ENCODE results near the gene ARHGAP26.

Gene ARHGAP26

GRCh38 chr5:142910128-142910527, 140.0 kb downstream of the ARHGAP26 start:
- H3K4me1 ChIP-seq (ENCODE audit: low read depth, poor library complexity, severe bottlenecking), result no peaks in the 10 kb centered on the region
- H3K9ac ChIP-seq, result no peak overlapping the region
- H3K4me3 ChIP-seq (IDR thresholded peaks at IDR 0.05; ENCODE audit: insufficient read depth, low read depth, low read length), result no peak overlapping the region
- H3K27ac ChIP-seq, result no peak overlapping the region
- H3K36me3 ChIP-seq (ENCODE audit: insufficient read depth), result no peaks in the 10 kb centered on the region
- no peaks in the 10 kb centered on the region for H3K79me2 ChIP-seq (ENCODE audit: insufficient read depth, low read depth)
- no peak for TF ChIP-seq CTCF (conservative IDR thresholded peaks at IDR 0.05; ENCODE audit: low read depth, low read length)
- no peak overlapping the region for H2AFZ ChIP-seq (ENCODE audit: low read depth)
- no peak overlapping the region for H3K4me2 ChIP-seq
- no peaks in the 10 kb centered on the region for H4K20me1 ChIP-seq (ENCODE audit: insufficient read depth)
- no peaks in the 10 kb centered on the region for H3K27me3 ChIP-seq (ENCODE audit: insufficient read depth, low read depth)

GRCh38 chr5:142911170-142911569, 141.0 kb downstream of the ARHGAP26 start:
- Histone ChIP-seq H3K9ac (no peak overlapping the region), H3K4me3 (IDR thresholded peaks at IDR 0.05; ENCODE audit: insufficient read depth, low read depth, low read length) (no peak overlapping the region), H3K4me1 (ENCODE audit: low read depth, poor library complexity, severe bottlenecking) (peaks cover 6% of the 10 kb centered on the region), H4K20me1 (ENCODE audit: insufficient read depth) (no peaks in the 10 kb centered on the region), H3K79me2 (ENCODE audit: insufficient read depth, low read depth) (no peaks in the 10 kb centered on the region), H3K36me3 (ENCODE audit: insufficient read depth) (no peaks in the 10 kb centered on the region), H2AFZ (ENCODE audit: low read depth) (no peak overlapping the region), H3K4me2 (no peak overlapping the region), H3K27me3 (ENCODE audit: insufficient read depth, low read depth) (no peaks in the 10 kb centered on the region), H3K27ac (no peak overlapping the region)
- TF ChIP-seq CTCF (conservative IDR thresholded peaks at IDR 0.05; ENCODE audit: low read depth, low read length), result no peak

- Histone ChIP-seq H4K20me1 (ENCODE audit: insufficient read depth) (no peaks in the 10 kb centered on the region), H3K4me2 (no peak overlapping the region), H3K79me2 (ENCODE audit: insufficient read depth, low read depth) (no peaks in the 10 kb centered on the region), H3K27ac (no peak overlapping the region), H2AFZ (ENCODE audit: low read depth) (no peak overlapping the region), H3K4me3 (IDR thresholded peaks at IDR 0.05; ENCODE audit: insufficient read depth, low read depth, low read length) (no peak overlapping the region), H3K9ac (no peak overlapping the region), H3K4me1 (ENCODE audit: low read depth, poor library complexity, severe bottlenecking) (peaks cover 6% of the 10 kb centered on the region), H3K36me3 (ENCODE audit: insufficient read depth) (no peaks in the 10 kb centered on the region), H3K27me3 (ENCODE audit: insufficient read depth, low read depth) (no peaks in the 10 kb centered on the region)
- no peak for TF ChIP-seq CTCF (conservative IDR thresholded peaks at IDR 0.05; ENCODE audit: low read depth, low read length)
These were observed 141.6 kb downstream of the ARHGAP26 start for GRCh38 chr5:142911775-142912174.

- no peak overlapping the region for H2AFZ ChIP-seq (ENCODE audit: low read depth)
- no peak overlapping the region for H3K27ac ChIP-seq
- no peak for TF ChIP-seq CTCF (conservative IDR thresholded peaks at IDR 0.05; ENCODE audit: low read depth, low read length)
- H3K4me1 ChIP-seq (ENCODE audit: low read depth, poor library complexity, severe bottlenecking), result peaks cover 6% of the 10 kb centered on the region
- no peak overlapping the region for H3K9ac ChIP-seq
- no peak overlapping the region for H3K4me2 ChIP-seq
- no peak overlapping the region for H3K4me3 ChIP-seq (IDR thresholded peaks at IDR 0.05; ENCODE audit: insufficient read depth, low read depth, low read length)
- no peaks in the 10 kb centered on the region for H3K27me3 ChIP-seq (ENCODE audit: insufficient read depth, low read depth)
- no peaks in the 10 kb centered on the region for H3K79me2 ChIP-seq (ENCODE audit: insufficient read depth, low read depth)
- no peaks in the 10 kb centered on the region for H4K20me1 ChIP-seq (ENCODE audit: insufficient read depth)
- no peaks in the 10 kb centered on the region for H3K36me3 ChIP-seq (ENCODE audit: insufficient read depth)
These were observed 143.7 kb downstream of the ARHGAP26 start for GRCh38 chr5:142913728-142914338.
